ENCODE results near the gene TOMM40L. TPM values are rescaled to one million over a fixed set of nuclear protein-coding genes. Genes with fewer than 3 reads are reported as not detected.

The TOMM40L gene
- total RNA-seq, 1 experiment from 2014 or later, result 9.2 TPM

GRCh38 chr1:161218301-161219077 is 7.4 kb upstream of the TOMM40L start:
- no peak overlapping the region for H3K27ac ChIP-seq (ENCODE audit: low read length)
- TF ChIP-seq POLR2AphosphoS5 (IDR thresholded peaks at IDR 0.05; ENCODE audit: low read depth, low read length) (no peak), CTCF (IDR thresholded peaks at IDR 0.05) (no peak), TCF7L2 (IDR thresholded peaks at IDR 0.05; ENCODE audit: low read depth, low read length) (no peak), REST (IDR thresholded peaks at IDR 0.05; ENCODE audit: insufficient read depth in 1 of 2, low read depth in 2 of 2, low read length in 1 of 2) (no peak), SIN3A (IDR thresholded peaks at IDR 0.05; ENCODE audit: borderline replicate concordance, insufficient read depth, low read depth, low read length) (no peak)
- no peaks in the 10 kb centered on the region for H3K9me3 ChIP-seq (ENCODE audit: control insufficient read depth, insufficient read depth, low read depth, low read length)
- in situ Hi-C loops (cut with HindIII; ENCODE audit: low pct_unique_long_range_greater_than_20kb, low sequenced_read_pairs) (loop anchor here (25.0 kb wide), 1 partner anchor 169 kb away; no protein-coding TSS in a partner anchor), intact Hi-C loops (cut with micrococcal nuclease; ENCODE audit: unreplicated experiment) (no loop called here)
- BruUV-seq (replicated peaks), result no TSS peak
- H3K36me3 ChIP-seq (ENCODE audit: control insufficient read depth, insufficient read depth, low read length), result peaks cover 4% of the 10 kb centered on the region; the same call in 1 of the 2 replicates
- no peaks in the 10 kb centered on the region for H3K4me1 ChIP-seq (ENCODE audit: control insufficient read depth, insufficient read depth, low read length)
- H3K27me3 ChIP-seq (ENCODE audit: control insufficient read depth, insufficient read depth, low read length), result no peaks in the 10 kb centered on the region
- CTCF ChIA-PET, result no interaction called here
- ATAC-seq, result no peak
- no peak for DNase-seq (ENCODE audit: low read depth, low spot score)
- POLR2A ChIA-PET, result no interaction called here
- no peak overlapping the region for H3K4me3 ChIP-seq (ENCODE audit: low read depth in 2 of 2, low read length in 2 of 2)

GRCh38 chr1:161219078-161219892 is 6.6 kb upstream of the TOMM40L start:
- CTCF ChIA-PET, result no interaction called here
- in situ Hi-C loops (cut with HindIII; ENCODE audit: low pct_unique_long_range_greater_than_20kb, low sequenced_read_pairs), result loop anchor here (25.0 kb wide), 1 partner anchor 168 kb away; no protein-coding TSS in a partner anchor
- BruUV-seq (replicated peaks), result no TSS peak
- POLR2A ChIA-PET, result interaction anchor here (0.8 kb wide), 1 partner anchor 18 kb away, joined by 3 read pairs; no protein-coding TSS in a partner anchor
- H3K36me3 ChIP-seq (ENCODE audit: control insufficient read depth, insufficient read depth, low read length), result 0 out of 2 replicates have a peak, but pooled peaks cover 2% of the 10 kb centered on the region
- no peak for DNase-seq (ENCODE audit: low read depth, low spot score)
- H3K4me1 ChIP-seq (ENCODE audit: control insufficient read depth, insufficient read depth, low read length), result no peaks in the 10 kb centered on the region
- ATAC-seq, result no peak
- no peak overlapping the region for H3K4me3 ChIP-seq (ENCODE audit: low read depth in 2 of 2, low read length in 2 of 2)
- no peaks in the 10 kb centered on the region for H3K27me3 ChIP-seq (ENCODE audit: control insufficient read depth, insufficient read depth, low read length)
- H3K27ac ChIP-seq (ENCODE audit: low read length), result no peak overlapping the region
- no peaks in the 10 kb centered on the region for H3K9me3 ChIP-seq (ENCODE audit: control insufficient read depth, insufficient read depth, low read depth, low read length)
- intact Hi-C loops (cut with micrococcal nuclease; ENCODE audit: unreplicated experiment), result no loop called here
- TF ChIP-seq SIN3A (IDR thresholded peaks at IDR 0.05; ENCODE audit: borderline replicate concordance, insufficient read depth, low read depth, low read length) (no peak), REST (IDR thresholded peaks at IDR 0.05; ENCODE audit: insufficient read depth in 1 of 2, low read depth in 2 of 2, low read length in 1 of 2) (no peak), TCF7L2 (IDR thresholded peaks at IDR 0.05; ENCODE audit: low read depth, low read length) (no peak), CTCF (IDR thresholded peaks at IDR 0.05) (no peak), POLR2AphosphoS5 (IDR thresholded peaks at IDR 0.05; ENCODE audit: low read depth, low read length) (no peak)

All from Panc1 (cell line).